ENCODE data around the gene KCNQ2.

DNA sequence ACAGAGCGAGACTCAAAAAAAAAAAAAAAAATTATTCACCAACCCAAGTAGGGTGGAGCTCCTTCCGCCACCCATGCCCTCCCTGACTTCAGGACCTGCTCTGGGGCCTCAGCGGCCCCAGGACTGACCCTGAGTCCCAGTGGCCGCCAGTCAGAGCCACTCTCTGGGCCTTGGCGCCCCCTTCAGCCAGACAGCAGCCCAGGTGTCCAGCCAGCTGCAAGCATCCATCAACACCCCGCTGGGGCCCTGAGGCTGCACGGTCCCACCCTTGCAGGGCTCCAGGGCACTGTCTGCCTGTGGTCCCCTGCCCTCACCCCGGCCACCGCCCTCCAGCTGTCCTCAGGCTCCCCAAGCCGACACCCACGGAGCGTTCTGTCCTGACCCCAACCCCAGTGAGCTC lies 11.4 kb upstream of the KCNQ2 start:
- TF ChIP-seq TAF1 (IDR thresholded peaks at IDR 0.05; ENCODE audit: borderline replicate concordance, low read depth, low read length) = no peak
- TF ChIP-seq POLR2A (IDR thresholded peaks at IDR 0.05; ENCODE audit: low read depth, low read length) = no peak
- no peak for TF ChIP-seq POLR2AphosphoS5 (IDR thresholded peaks at IDR 0.05; ENCODE audit: low read depth, low read length)
